HEK293T (cell line): Measurements from ENCODE around the gene DNPH1.

Experiments
- ARNT ChIP-seq: fragments of 450-650 bp; IDR thresholded peaks from 2 replicates; pipeline ENCODE4 v1.6.1; 2017; ENCODE audit warnings: mild to moderate bottlenecking
- BHLHE40 ChIP-seq: fragments of 450-650 bp; IDR thresholded peaks from 2 replicates; pipeline ENCODE4 v1.6.1; 2016; ENCODE audit warnings: mild to moderate bottlenecking, moderate library complexity, borderline replicate concordance
- CTBP1 ChIP-seq: fragments of 450-650 bp; IDR thresholded peaks from 2 replicates; pipeline ENCODE4 v1.6.1; 2016; ENCODE audit warnings: borderline replicate concordance
- FOXM1 ChIP-seq: fragments of 450-650 bp; IDR thresholded peaks from 2 replicates; pipeline ENCODE4 v1.6.1; 2017; ENCODE audit warnings: mild to moderate bottlenecking, borderline replicate concordance
- LEF1 ChIP-seq: fragments of 450-650 bp; IDR thresholded peaks from 2 replicates; pipeline ENCODE4 v1.6.1; 2017; ENCODE audit warnings: mild to moderate bottlenecking, borderline replicate concordance
- SP1 ChIP-seq: fragments of 450-650 bp; IDR thresholded peaks from 2 replicates; pipeline ENCODE4 v1.6.1; 2017
- SUZ12 ChIP-seq: fragments of 450-650 bp; IDR thresholded peaks from 2 replicates; pipeline ENCODE4 v1.6.1; 2016; ENCODE audit warnings: mild to moderate bottlenecking
- ZNF384 ChIP-seq: fragments of 450-650 bp; IDR thresholded peaks from 2 replicates; pipeline ENCODE4 v1.6.1; 2016

DNA sequence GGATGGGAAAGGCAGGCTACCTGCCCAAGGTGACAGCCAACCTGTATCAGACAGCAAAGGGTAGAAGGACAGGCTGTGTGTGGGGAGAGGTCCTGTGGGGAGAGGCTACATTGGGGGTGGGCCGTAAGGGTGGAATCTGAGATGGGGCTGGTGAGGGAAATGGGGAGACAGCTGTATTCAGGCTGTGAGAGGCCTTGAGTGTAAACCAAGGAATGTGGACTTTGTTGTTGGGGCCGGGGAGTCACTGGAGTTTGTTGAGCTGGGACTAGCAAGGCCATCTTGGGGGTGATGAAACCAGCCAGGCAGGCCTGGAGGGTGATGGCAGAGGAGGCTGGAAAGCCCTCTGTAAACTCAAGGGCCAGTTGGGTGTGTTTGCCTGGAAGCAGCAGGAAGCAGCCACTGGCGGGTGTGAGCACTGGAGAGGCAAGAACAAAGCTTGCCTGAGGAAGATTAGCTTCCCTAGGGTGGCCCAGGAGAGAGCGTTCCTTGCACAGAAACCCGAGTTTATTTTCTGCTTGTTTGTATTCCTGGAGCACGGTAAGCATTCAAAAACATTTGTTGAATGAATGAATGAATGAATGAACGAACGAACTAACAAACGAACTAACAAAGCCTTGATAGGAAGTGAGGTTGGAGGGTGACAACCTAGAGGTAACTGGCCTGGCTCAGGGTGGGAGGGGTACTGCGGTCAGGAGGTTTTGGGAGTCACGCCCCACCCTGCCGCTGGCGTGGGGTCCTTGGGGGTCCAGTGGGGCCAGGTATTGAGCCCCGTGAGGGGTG, 32.9 kb upstream of the DNPH1 start:
- TF ChIP-seq SUZ12 (no peak), ARNT (no peak), LEF1 (no peak), FOXM1 (no peak), SP1 (no peak), CTBP1 (no peak), BHLHE40 (no peak), ZNF384 (no peak)
